Choroid plexus epithelial cell (primary cell): ENCODE measurements around the gene CGREF1.

ENCODE experiments used
- DNase-seq: peaks from one replicate; pipeline ENCODE4 v3.0.0-alpha.2; 2010; ENCODE audit warnings: low read depth
- H3K4me3 ChIP-seq: 2 replicates; pipeline ENCODE4 v1.5.1; 2011; ENCODE audit warnings: low read depth, mild to moderate bottlenecking, control low read depth, low read length, moderate library complexity
- TF ChIP-seq, protein P1 (sequence below): conservative IDR thresholded peaks from 2 replicates; pipeline ENCODE4 v1.5.1; 2011; ENCODE audit warnings: low read depth, mild to moderate bottlenecking, control low read depth, inconsistent platforms, low read length, moderate library complexity

The CGREF1 gene

DNA sequence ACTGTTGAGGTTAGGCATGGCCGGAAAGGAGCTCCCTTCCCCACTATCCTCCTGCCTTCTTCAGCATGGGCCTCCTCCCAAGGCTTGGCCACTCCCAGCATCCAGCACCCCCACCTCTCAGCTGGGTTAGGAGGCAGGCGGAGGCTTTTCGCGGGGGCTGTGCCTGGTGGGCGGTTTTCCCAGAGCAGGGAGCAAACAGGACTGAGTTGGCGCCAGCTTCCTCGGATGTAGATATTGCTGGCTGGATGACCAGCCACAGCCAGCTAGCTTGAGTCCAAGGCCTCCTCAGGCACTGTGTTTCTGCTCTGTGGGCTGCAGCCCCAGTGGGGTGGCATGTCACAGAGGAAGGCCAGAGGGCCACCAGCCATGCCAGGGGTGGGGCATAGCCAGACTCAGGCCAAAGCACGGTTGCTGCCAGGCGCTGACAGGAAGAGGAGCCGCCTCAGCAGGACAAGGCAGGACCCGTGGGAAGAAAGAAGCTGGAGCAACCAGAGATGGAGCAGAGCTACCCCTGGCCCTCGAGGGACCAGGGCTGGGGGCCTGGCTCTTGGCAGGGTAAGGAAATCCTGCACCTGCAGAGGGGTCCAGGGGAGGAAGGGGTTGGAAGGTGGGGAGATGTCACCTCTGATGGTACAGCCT is 30.0 kb upstream of the CGREF1 start, which contains the start of gene TCF23:
Gene TCF23 (plus strand): TSS at position 204 of the 639 bp plus-strand sequence. CDS start 130 bp downstream, at position 334.
- no peak within 1 kb of the TSS for H3K4me3 ChIP-seq
- TF ChIP-seq, protein P1, sequence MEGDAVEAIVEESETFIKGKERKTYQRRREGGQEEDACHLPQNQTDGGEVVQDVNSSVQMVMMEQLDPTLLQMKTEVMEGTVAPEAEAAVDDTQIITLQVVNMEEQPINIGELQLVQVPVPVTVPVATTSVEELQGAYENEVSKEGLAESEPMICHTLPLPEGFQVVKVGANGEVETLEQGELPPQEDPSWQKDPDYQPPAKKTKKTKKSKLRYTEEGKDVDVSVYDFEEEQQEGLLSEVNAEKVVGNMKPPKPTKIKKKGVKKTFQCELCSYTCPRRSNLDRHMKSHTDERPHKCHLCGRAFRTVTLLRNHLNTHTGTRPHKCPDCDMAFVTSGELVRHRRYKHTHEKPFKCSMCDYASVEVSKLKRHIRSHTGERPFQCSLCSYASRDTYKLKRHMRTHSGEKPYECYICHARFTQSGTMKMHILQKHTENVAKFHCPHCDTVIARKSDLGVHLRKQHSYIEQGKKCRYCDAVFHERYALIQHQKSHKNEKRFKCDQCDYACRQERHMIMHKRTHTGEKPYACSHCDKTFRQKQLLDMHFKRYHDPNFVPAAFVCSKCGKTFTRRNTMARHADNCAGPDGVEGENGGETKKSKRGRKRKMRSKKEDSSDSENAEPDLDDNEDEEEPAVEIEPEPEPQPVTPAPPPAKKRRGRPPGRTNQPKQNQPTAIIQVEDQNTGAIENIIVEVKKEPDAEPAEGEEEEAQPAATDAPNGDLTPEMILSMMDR: no peak
- DNase-seq: no peak

DNA sequence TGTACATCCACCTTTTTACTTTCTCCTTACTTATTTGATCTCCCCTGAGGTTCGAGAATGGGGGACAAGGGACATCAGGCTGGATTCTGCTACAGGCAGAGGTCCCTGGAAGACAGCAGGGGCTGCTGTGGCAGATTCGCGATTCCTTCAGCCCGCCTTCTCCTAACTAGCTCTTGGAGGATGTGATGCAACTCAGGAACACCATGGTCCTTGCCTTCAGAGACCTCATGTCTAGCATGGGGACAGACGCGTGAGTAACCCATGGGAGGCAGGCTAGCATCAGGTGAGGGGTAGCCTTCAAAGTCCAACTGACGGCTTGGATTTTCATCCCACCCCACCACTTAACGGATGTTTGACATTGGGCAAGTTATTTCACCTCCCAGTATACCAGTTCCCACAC is 29.0 kb upstream of the CGREF1 start:
- no peak for DNase-seq
- TF ChIP-seq, protein P1: no peak

DNA sequence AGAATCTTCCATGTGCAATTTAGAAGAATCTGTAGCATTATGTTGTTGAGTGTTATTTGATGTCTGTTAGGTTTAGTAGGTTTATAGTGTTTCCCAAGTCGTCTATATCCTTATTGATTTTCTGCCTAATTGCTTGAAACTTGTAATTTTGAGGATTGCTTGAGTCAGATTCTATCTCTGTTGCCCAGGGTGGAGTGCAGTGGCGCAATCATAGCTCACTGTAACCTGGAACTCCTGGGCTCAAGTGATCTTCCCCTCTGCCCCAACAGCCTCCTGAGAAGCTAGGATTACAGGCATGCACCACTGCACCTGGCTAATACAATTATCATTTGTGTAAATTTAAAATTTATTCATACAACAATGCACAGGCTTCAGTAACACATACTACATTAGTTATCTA is 26.8 kb upstream of the CGREF1 start:
- TF ChIP-seq, protein P1: no peak
- no peak overlapping the region for H3K4me3 ChIP-seq
- no peak for DNase-seq

More for the DNA sequence above, 29.0 kb upstream of the CGREF1 start:
- H3K4me3 ChIP-seq: no peak overlapping the region

DNA sequence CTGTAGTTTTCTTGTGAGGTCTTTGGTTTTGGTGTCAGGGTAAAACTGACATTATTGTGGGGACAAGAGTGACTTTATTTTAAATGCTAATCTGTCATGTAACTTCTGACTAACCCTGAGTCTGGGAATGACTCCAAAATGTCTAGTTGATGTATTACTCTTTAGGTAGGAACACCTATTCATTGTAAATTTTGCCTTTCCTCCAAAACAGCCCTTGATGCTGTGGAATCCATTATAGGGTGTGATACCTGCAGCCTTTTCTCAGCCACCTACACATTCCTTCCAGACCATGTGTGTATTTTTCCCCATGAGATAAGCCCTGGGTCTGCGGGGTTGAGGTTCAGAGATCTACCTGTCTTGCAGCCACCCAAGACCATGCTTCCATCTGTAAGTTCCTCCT is 24.4 kb upstream of the CGREF1 start:
- H3K4me3 ChIP-seq: no peak overlapping the region
- DNase-seq: no peak
- TF ChIP-seq, protein P1: no peak

DNA sequence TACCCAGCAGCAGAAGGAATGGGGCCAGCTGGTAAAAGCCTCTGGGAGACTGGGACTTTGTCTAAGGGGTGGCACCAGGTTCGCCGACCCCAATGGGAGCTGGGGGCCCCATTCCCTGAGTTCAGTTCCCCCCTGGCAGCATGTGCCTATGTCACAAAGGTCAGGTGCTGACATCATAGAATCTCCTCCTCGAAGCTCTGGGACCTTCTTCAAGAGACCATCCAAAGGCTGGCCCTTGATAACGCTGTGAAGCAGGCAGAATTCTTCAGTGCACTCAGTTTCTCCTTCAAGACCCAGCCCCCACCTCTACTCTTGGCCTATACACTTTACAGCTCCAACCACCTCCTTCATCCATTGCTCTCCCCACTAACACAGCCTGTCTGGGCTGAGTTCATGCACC is 20.4 kb upstream of the CGREF1 start, which contains the start of gene PRR30:
Gene PRR30 (minus strand): TSS at position 101 of the 400 bp plus-strand sequence. CDS start 1,081 bp downstream, outside the sequence.
- no peak within 1 kb of the TSS for H3K4me3 ChIP-seq
- DNase-seq: no peak
- TF ChIP-seq, protein P1: no peak

DNA sequence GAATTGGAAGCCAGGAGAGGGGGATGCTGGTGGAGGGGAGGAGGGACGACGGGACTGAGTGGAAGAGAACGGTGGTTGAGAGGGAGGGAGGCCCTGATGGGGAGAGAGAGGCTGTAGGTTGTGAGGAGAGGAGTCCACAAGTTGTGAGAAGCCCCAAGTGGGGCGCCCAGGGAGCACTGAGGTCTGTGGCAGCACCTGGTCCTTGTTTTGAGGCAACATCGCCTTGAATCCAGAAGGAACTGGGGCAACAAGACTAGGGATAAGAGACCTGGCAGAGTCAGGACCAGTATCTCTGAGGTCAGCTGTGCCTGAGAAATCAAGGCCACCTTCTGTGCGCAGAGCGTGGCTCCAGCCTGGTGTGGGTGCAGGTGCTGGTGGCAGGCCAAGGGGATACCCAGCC is 19.2 kb upstream of the CGREF1 start:
- H3K4me3 ChIP-seq: no peak overlapping the region
- DNase-seq: no peak
- TF ChIP-seq, protein P1: no peak

DNA sequence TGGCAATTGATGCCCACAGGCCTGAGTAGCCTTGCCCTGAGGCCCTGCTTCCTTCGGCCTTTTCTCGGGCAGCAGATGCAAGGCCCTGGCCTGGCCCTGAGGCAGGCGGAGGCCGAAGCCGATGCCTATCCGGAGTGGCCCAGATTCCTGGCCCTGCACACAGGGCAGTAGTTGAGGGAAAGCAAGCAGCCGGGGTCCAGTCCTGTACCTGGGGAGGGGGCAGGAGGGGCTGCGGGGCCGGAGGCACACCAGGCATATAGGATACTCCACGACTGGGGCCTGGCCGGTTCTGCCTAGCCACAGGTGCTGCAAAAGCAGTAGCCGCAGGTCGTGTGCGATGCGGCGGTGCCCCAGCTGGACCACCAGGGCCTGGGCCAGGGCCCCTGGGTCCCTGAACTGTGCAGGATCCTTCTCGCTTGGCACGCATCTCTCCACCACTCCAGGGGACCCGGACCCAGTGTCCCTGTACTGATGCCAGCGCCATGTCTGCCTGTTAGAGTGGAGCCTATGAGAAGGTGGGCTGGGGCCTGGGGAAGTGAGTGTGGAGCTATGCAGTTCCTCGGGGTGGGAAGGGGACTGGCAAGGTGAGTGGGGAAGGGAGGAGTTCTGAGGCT is 18.5 kb upstream of the CGREF1 start:
- TF ChIP-seq, protein P1: no peak
- no peak for DNase-seq
- no peak overlapping the region for H3K4me3 ChIP-seq
